K562 (cell line): ENCODE data around the gene MADD. TPM values are rescaled to one million over a fixed set of nuclear protein-coding genes. Genes with fewer than 3 reads are reported as not detected.

Experiments used
- ATAC-seq: fragments of 200-7000 bp; cut with Tn5 transposase; 3 replicates; pipeline ENCODE4 v1.9.1; 2020; ENCODE audit warnings: moderate library complexity
- BruUV-seq: library from RNA; stranded (reverse); fragments of 400-500 nt; replicated peaks from 2 replicates; lab custom pipeline; 2021; lab: Mats Ljungman, UMichigan
- CTCF ChIA-PET: fragments of 300-600 bp; formaldehyde crosslinking; extraction: SDS; loops from one replicate; lab custom pipeline; 2021; ENCODE audit warnings: low intra/inter-chr PET ratio; lab: Yijun Ruan, JAX
- POLR2A ChIA-PET: fragments of 300-600, 350-650 bp; sonication (Branson Sonifier 250); formaldehyde crosslinking; extraction: SDS; loops from one replicate; lab custom pipeline; 2021; ENCODE audit warnings: antibody characterized with exemption, inconsistent platforms; lab: Yijun Ruan, JAX
- DNase-seq, 4 experiments: peaks; one replicate each; pipeline versions ENCODE4 v3.0.0 to v3.0.0-alpha.2; 2011 to 2018; ENCODE audit warnings: low spot score in 3 of 4, mixed read lengths in 3 of 4; ENCODE audit errors: extremely low read depth in 1 of 4
- FAIRE-seq: peaks from 2 replicates; lab custom pipeline; 2011; peaks lifted over from hg19 to GRCh38; lab: Jason Lieb, UNC
- H2AFZ ChIP-seq: 2 replicates; pipeline ENCODE4 v1.6.0; 2011; ENCODE audit warnings: low read depth, low read length, control low read depth, inconsistent platforms
- H3K27ac ChIP-seq: fragments of 200-600 bp; 3 replicates; pipeline ENCODE4 v1.8.0; 2011; ENCODE audit warnings: low read depth, mild to moderate bottlenecking, control low read depth, inconsistent platforms, low read length, moderate library complexity, mixed read lengths; ENCODE audit errors: extremely low read depth
- H3K27me3 ChIP-seq, 2 experiments: fragments of 300-600 bp in 1 of 2; 2 replicates in 1 of 2; 3 replicates in 1 of 2; pipeline versions ENCODE4 v1.6.0 to v1.8.0; 2011; ENCODE audit warnings: inconsistent platforms in 2 of 2, low read length in 2 of 2, mild to moderate bottlenecking in 1 of 2, mixed read lengths in 1 of 2, moderate library complexity in 1 of 2; ENCODE audit not compliant: control insufficient read depth in 2 of 2, insufficient read depth in 2 of 2
- H3K36me3 ChIP-seq: fragments of 300-600 bp; 3 replicates; pipeline ENCODE4 v1.8.0; 2011; ENCODE audit warnings: mild to moderate bottlenecking, low read length, inconsistent platforms; ENCODE audit not compliant: control insufficient read depth, insufficient read depth
- H3K4me1 ChIP-seq, 2 experiments: fragments of 200-600 bp in 1 of 2; replicated peaks in 1 of 2; 2 replicates in 1 of 2; 3 replicates in 1 of 2; pipeline versions ENCODE4 v1.5.1 to v1.8.0; 2011; ENCODE audit warnings: inconsistent platforms in 2 of 2, low read length in 2 of 2, mild to moderate bottlenecking in 1 of 2, mixed read lengths in 1 of 2, moderate library complexity in 1 of 2; ENCODE audit not compliant: control insufficient read depth in 2 of 2, insufficient read depth in 2 of 2
- H3K4me2 ChIP-seq: 2 replicates; pipeline ENCODE4 v1.6.1; 2011; ENCODE audit warnings: low read length, control low read depth, inconsistent platforms, mixed read lengths; ENCODE audit not compliant: insufficient read depth
- H3K4me3 ChIP-seq: fragments of 200-600 bp; sonication (generic), shearing (Covaris generic); 2 replicates; pipeline ENCODE4 v1.5.1; 2016; ENCODE audit warnings: control low read depth, inconsistent platforms
- H3K79me2 ChIP-seq: fragments of 200-600 bp; 3 replicates; pipeline ENCODE4 v1.8.0; 2011; ENCODE audit warnings: low read length, inconsistent platforms; ENCODE audit not compliant: control insufficient read depth, insufficient read depth
- H3K9ac ChIP-seq, 2 experiments: 2 replicates each; pipeline versions ENCODE4 v1.6.0 to v1.6.1; 2011; ENCODE audit warnings: low read depth in 2 of 2, low read length in 2 of 2, control low read depth in 1 of 2, inconsistent platforms in 1 of 2, mild to moderate bottlenecking in 1 of 2, mixed read lengths in 1 of 2; ENCODE audit not compliant: insufficient read depth in 1 of 2
- H3K9me1 ChIP-seq: one replicate; pipeline ENCODE4 v1.6.0; 2011; ENCODE audit warnings: inconsistent platforms, mild to moderate bottlenecking, low read length, moderate library complexity; ENCODE audit not compliant: control insufficient read depth, insufficient read depth
- H3K9me3 ChIP-seq: replicated peaks from 2 replicates; pipeline ENCODE4 v1.5.1; 2011; ENCODE audit warnings: low read depth, low read length, inconsistent platforms; ENCODE audit not compliant: control insufficient read depth, insufficient read depth
- H4K20me1 ChIP-seq: replicated peaks from 2 replicates; pipeline ENCODE4 v1.6.1; 2011; ENCODE audit warnings: low read length, inconsistent platforms, mixed read lengths; ENCODE audit not compliant: control insufficient read depth, insufficient read depth
- ATF7 ChIP-seq: fragments of 450-650 bp; IDR thresholded peaks from 2 replicates; pipeline ENCODE4 v1.7.1; 2014; ENCODE audit warnings: mild to moderate bottlenecking, moderate library complexity
- CTCFL ChIP-seq: IDR thresholded peaks from 2 replicates; pipeline ENCODE4 v1.6.1; 2011; ENCODE audit warnings: borderline replicate concordance, low read depth, mild to moderate bottlenecking, moderate library complexity, low read length; ENCODE audit not compliant: insufficient read depth, poor library complexity, severe bottlenecking
- E2F5 ChIP-seq: sonication (generic); formaldehyde crosslinking; IDR thresholded peaks from 2 replicates; pipeline ENCODE4 v1.8.0; 2022; ENCODE audit warnings: mild to moderate bottlenecking, missing genetic modification reagents
- ELF2 ChIP-seq: fragments of 250-450 bp; sonication (Bioruptor Pico); IDR thresholded peaks from 2 replicates; pipeline ENCODE4 v1.5.0; 2021; ENCODE audit warnings: mild to moderate bottlenecking
- HDAC2 ChIP-seq: fragments of 450-650 bp; IDR thresholded peaks from 2 replicates; pipeline ENCODE4 v1.6.1; 2016; ENCODE audit warnings: mild to moderate bottlenecking
- JUND ChIP-seq, 2 experiments: IDR thresholded peaks; 2 replicates in 1 of 2; 3 replicates in 1 of 2; pipeline ENCODE4 v1.6.1; 2011; ENCODE audit warnings: borderline replicate concordance in 2 of 2, low read depth in 2 of 2, low read length in 2 of 2, improper control_type of control experiment in 1 of 2, missing biosample characterization in 1 of 2, missing genetic modification characterization in 1 of 2, missing genetic modification reagents in 1 of 2
- NCOR1 ChIP-seq: fragments of 450-650 bp; IDR thresholded peaks from 2 replicates; pipeline ENCODE4 v1.6.1; 2016; ENCODE audit warnings: mild to moderate bottlenecking, moderate library complexity
- NFRKB ChIP-seq: fragments of 450-650 bp; IDR thresholded peaks from 2 replicates; pipeline ENCODE4 v1.6.1; 2016; ENCODE audit warnings: low read depth
- POLR2G ChIP-seq: fragments of 200-400 bp; formaldehyde crosslinking; IDR thresholded peaks from 2 replicates; pipeline ENCODE4 v1.6.1; 2017; ENCODE audit warnings: low read depth, mild to moderate bottlenecking, antibody characterized with exemption, low read length, moderate library complexity
- RBFOX2 ChIP-seq: fragments of 200-400 bp; formaldehyde crosslinking; IDR thresholded peaks from 2 replicates; pipeline ENCODE4 v1.6.1; 2017; ENCODE audit warnings: low read depth, mild to moderate bottlenecking, low read length, moderate library complexity
- TCF3 ChIP-seq: sonication (generic); formaldehyde crosslinking; IDR thresholded peaks from 2 replicates; pipeline ENCODE4 v1.4.0; 2020; ENCODE audit warnings: mild to moderate bottlenecking, missing genetic modification reagents
- XRCC5 ChIP-seq: fragments of 200-400 bp; formaldehyde crosslinking; IDR thresholded peaks from 2 replicates; pipeline ENCODE4 v1.6.1; 2017; ENCODE audit warnings: low read depth, mild to moderate bottlenecking, low read length
- ZC3H8 ChIP-seq: fragments of 450-650 bp; IDR thresholded peaks from 2 replicates; pipeline ENCODE4 v1.6.1; 2017
- ZNF212 ChIP-seq: fragments of 450-650 bp; formaldehyde crosslinking; IDR thresholded peaks from 2 replicates; pipeline ENCODE4 v1.4.0; 2020; ENCODE audit warnings: mild to moderate bottlenecking
- ZNF24 ChIP-seq: fragments of 450-650 bp; IDR thresholded peaks from 2 replicates; pipeline ENCODE4 v1.6.1; 2016
- WGBS: fragments of 100-300 bp; shearing (Covaris generic); methylation state at CpG from one replicate; pipeline ENCODE4 v1.1.6; 2016; ENCODE audit warnings: low coverage, mixed read lengths; ENCODE audit not compliant: insufficient coverage; ENCODE audit errors: missing lambda C conversion rate; 5-methylcytosine and 5-hydroxymethylcytosine counted together
- in situ Hi-C: fragments of 300-500 bp; cut with MboI; formaldehyde crosslinking; loops from 4 replicates; pipeline ENCODE4 v1.15.0; 2018; ENCODE audit warnings: inconsistent platforms, mixed read lengths
- intact Hi-C: fragments of 100-400 bp; cut with micrococcal nuclease; formaldehyde crosslinking; loops from 2 replicates; pipeline ENCODE4 v1.14.2; 2022
- polyA plus RNA-seq, 8 experiments: library from polyadenylated mRNA; depleted of rRNA in 4 of 8; stranded (reverse) in 5 of 8; unstranded in 3 of 8; fragments of >200 nt; fragmentation: Nextera tagmentation in 2 of 8; fragmentation: Illumina TruSeq in 1 of 8; extraction: Ambion mirVana in 2 of 8; extraction: Trizol in 1 of 8; gene quantifications; 2 replicates each; pipeline versions ENCODE4 v1.2.1 to v1.2.3, GENCODE V29; 2011 to 2014; ENCODE audit warnings: inconsistent platforms in 1 of 8, missing spikeins in 1 of 8
- total RNA-seq, 7 experiments: library from RNA; depleted of rRNA in 6 of 7; stranded (reverse); fragments of >200 nt in 6 of 7; fragmentation: Illumina TruSeq in 2 of 7; extraction: Trizol in 2 of 7; gene quantifications; 2 replicates each; pipeline versions ENCODE4 v1.2.1 to v1.2.3, GENCODE V29; 2011 to 2021; ENCODE audit warnings: low replicate concordance in 1 of 7
- TF ChIP-seq, protein P1 (sequence below), 2 experiments: fragments of 450-650 bp in 1 of 2; sonication (generic) in 1 of 2; formaldehyde crosslinking in 1 of 2; IDR thresholded peaks in 1 of 2; conservative IDR thresholded peaks in 1 of 2; 2 replicates each; pipeline versions ENCODE4 v1.6.1 to v1.8.1; 2016 to 2023; ENCODE audit warnings: mild to moderate bottlenecking in 2 of 2, moderate library complexity in 2 of 2, inconsistent platforms in 1 of 2, missing genetic modification reagents in 1 of 2

MADD gene
- total and polyA plus RNA-seq, 9 of the 15 experiments (the other 6 are each of a cell fraction or from before 2014, with no cell fraction given), result 0.68 to 57.6 (median 33.6) TPM

GRCh38 chr11:47373876-47374719 lies 104.2 kb downstream of the MADD start:
- 33% methylated on average over 19 of the region's 19 CpGs for WGBS
- Histone ChIP-seq H3K9ac (peak overlapping the region in 1 of 2 experiments; percentile 45; a peak in 1 of 4 replicates), H2AFZ (peak overlapping the region; percentile 64), H3K4me2 (no peak overlapping the region), H3K36me3 (peaks cover 15% of the 10 kb centered on the region; the same call in 1 of the 3 replicates), H3K79me2 (peaks cover 26% of the 10 kb centered on the region), H3K9me3 (no peaks in the 10 kb centered on the region), H3K9me1 (no peaks in the 10 kb centered on the region), H3K4me1 (peaks cover 37 to 54% of the 10 kb centered on the region in 2 experiments), H3K27ac (no peak overlapping the region), H3K27me3 (no peaks in the 10 kb centered on the region), H4K20me1 (no peaks in the 10 kb centered on the region), H3K4me3 (no peak overlapping the region)
- in situ Hi-C loops, result loop anchor here (5.0 kb wide), 1 partner anchor 33 kb away; the partner anchor contains the start of gene SLC39A13
- FAIRE-seq, result peak; percentile 75
- BruUV-seq, result no TSS peak
- ChIA-PET POLR2A (interaction anchor here (0.6 to 1.5 kb wide), 5 partner anchors 10 to 180 kb away, joined by 3 to 6 read pairs (median 3); no protein-coding TSS in a partner anchor), CTCF (interaction anchor here (0.7 to 1.9 kb wide), 5 partner anchors 34 to 243 kb away, joined by 3 to 11 read pairs (median 5); partner anchors contain the start of gene SLC39A13)
- DNase-seq, result peak; percentile 81 to 88 (median 85)
- ATAC-seq, result peak; percentile 72
- intact Hi-C loops, result loop anchor here (1.0 to 10.0 kb wide), 3 partner anchors 34 to 241 kb away; partner anchors contain the start of gene SLC39A13
- peak; percentile 45; the same call in 1 of the 2 replicates for TF ChIP-seq RBFOX2
- no peak for TF ChIP-seq ATF7
- TF ChIP-seq XRCC5, result peak; percentile 86
- no peak for TF ChIP-seq ZNF212 (CRISPR knock-in tag)
- no peak for TF ChIP-seq NCOR1
- TF ChIP-seq POLR2G, result 0 out of 2 replicates have a peak, but pooled peaks have one; percentile 37
- peak; percentile 63 for TF ChIP-seq JUND (IDR thresholded peaks at IDR 0.05; ENCODE audit: borderline replicate concordance, low read depth, low read length)
- TF ChIP-seq JUND (tag; IDR thresholded peaks at IDR 0.05; ENCODE audit: borderline replicate concordance, low read depth, low read length), result no peak; the same call in 2 of the 3 replicates
- no peak for TF ChIP-seq HDAC2
- no peak for TF ChIP-seq ELF2 (CRISPR knock-in tag)
- TF ChIP-seq TCF3 (CRISPR knock-in tag), result no peak; the same call in 1 of the 2 replicates
- TF ChIP-seq NFRKB, result no peak
- 0 out of 2 replicates have a peak, but pooled peaks have one; percentile 12 for TF ChIP-seq ZNF24
- TF ChIP-seq, protein P1, sequence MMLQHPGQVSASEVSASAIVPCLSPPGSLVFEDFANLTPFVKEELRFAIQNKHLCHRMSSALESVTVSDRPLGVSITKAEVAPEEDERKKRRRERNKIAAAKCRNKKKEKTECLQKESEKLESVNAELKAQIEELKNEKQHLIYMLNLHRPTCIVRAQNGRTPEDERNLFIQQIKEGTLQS (IDR thresholded peaks at IDR 0.05), result no peak
- TF ChIP-seq, protein P1 (CRISPR knock-in tag; conservative IDR thresholded peaks at IDR 0.05), result no peak
- TF ChIP-seq E2F5, result no peak
- no peak for TF ChIP-seq ZC3H8
- TF ChIP-seq CTCFL, result peak; percentile 94
